ENCODE results near the gene LAMC2. TPM values are rescaled to one million over a fixed set of nuclear protein-coding genes. Genes with fewer than 3 reads are reported as not detected.
A peak's percentile ranks its signal among the peaks of the same experiment; 100 is the strongest.

Gene LAMC2
- total RNA-seq, 1 donor from 2014 or later: 14.8 TPM

GRCh38 chr1:183277821-183278738 is 92.0 kb downstream of the LAMC2 start:
- Mint-ChIP-seq H3K36me3 (no peaks in the 10 kb centered on the region), H3K4me1 (ENCODE audit: unreplicated experiment) (peaks cover 34% of the 10 kb centered on the region), H3K27me3 (no peaks in the 10 kb centered on the region), H3K27ac (no peak overlapping the region), H3K4me3 (peak overlapping the region; percentile 11), H3K9me3 (no peaks in the 10 kb centered on the region)
- DNase-seq (ENCODE audit: extremely low spot score, unreplicated experiment): no peak
- TF ChIP-seq CTCF (conservative IDR thresholded peaks at IDR 0.05): no peak

- Mint-ChIP-seq H3K4me1 (ENCODE audit: unreplicated experiment) (peaks cover 35% of the 10 kb centered on the region), H3K27me3 (no peaks in the 10 kb centered on the region), H3K4me3 (no peak overlapping the region), H3K9me3 (no peaks in the 10 kb centered on the region), H3K27ac (no peak overlapping the region), H3K36me3 (no peaks in the 10 kb centered on the region)
- DNase-seq (ENCODE audit: extremely low spot score, unreplicated experiment): no peak
- no peak for TF ChIP-seq CTCF (conservative IDR thresholded peaks at IDR 0.05)
Observed at GRCh38 chr1:183278739-183279591, 92.9 kb downstream of the LAMC2 start.

- no peak overlapping the region for H3K4me3 Mint-ChIP-seq
- H3K27ac Mint-ChIP-seq: no peak overlapping the region
- H3K9me3 Mint-ChIP-seq: no peaks in the 10 kb centered on the region
- DNase-seq (ENCODE audit: extremely low spot score, unreplicated experiment): no peak
- TF ChIP-seq CTCF (conservative IDR thresholded peaks at IDR 0.05): no peak
- no peaks in the 10 kb centered on the region for H3K27me3 Mint-ChIP-seq
- H3K4me1 Mint-ChIP-seq (ENCODE audit: unreplicated experiment): peaks cover 35% of the 10 kb centered on the region
- H3K36me3 Mint-ChIP-seq: no peaks in the 10 kb centered on the region
Observed at GRCh38 chr1:183279835-183280234, 93.8 kb downstream of the LAMC2 start.

GRCh38 chr1:183281039-183281438 is 95.0 kb downstream of the LAMC2 start:
- Mint-ChIP-seq H3K4me3 (no peak overlapping the region), H3K4me1 (ENCODE audit: unreplicated experiment) (peaks cover 35% of the 10 kb centered on the region), H3K27me3 (no peaks in the 10 kb centered on the region), H3K9me3 (no peaks in the 10 kb centered on the region), H3K36me3 (no peaks in the 10 kb centered on the region), H3K27ac (peak overlapping the region; percentile 57)
- no peak for TF ChIP-seq CTCF (conservative IDR thresholded peaks at IDR 0.05)
- DNase-seq (ENCODE audit: extremely low spot score, unreplicated experiment): no peak

- Mint-ChIP-seq H3K27me3 (no peaks in the 10 kb centered on the region), H3K9me3 (no peaks in the 10 kb centered on the region), H3K27ac (peak overlapping the region; percentile 57), H3K4me1 (ENCODE audit: unreplicated experiment) (peaks cover 33% of the 10 kb centered on the region), H3K4me3 (peak overlapping the region; percentile 65), H3K36me3 (no peaks in the 10 kb centered on the region)
- TF ChIP-seq CTCF (conservative IDR thresholded peaks at IDR 0.05): peak; percentile 95
- DNase-seq (ENCODE audit: extremely low spot score, unreplicated experiment): peak; percentile 92
Observed at GRCh38 chr1:183281553-183282091, 95.6 kb downstream of the LAMC2 start.

Data from type B pancreatic cell (in vitro differentiated cells).